ENCODE data around the gene SRD5A3.
"Not testable (repeated sequence)": the region's sequence is repeated elsewhere in the genome, so short reads cannot be mapped to it uniquely, and the experiment has no call there.

SRD5A3 gene

DNA sequence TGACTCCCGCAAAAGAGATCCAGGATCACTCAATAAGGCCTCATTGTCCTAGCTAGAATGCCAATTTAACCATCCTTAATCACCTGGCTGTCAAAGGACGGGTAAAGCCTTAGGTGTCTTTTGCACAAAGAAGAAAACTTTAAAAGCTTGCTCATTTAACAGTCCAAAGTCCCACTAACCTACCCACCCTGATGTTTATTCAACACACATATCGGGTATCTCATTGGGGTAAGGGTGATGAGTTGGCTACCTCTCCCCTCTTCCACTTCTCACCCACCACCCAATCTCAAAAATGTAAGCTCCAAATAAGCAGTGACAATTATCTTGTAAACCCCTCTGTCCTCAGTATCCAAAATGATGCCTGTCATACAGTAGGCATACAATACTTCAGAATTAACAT, 988 bp upstream of the SRD5A3 start:
- WGBS, 2 experiments: 79 to 84% methylated on average over 2 to 3 of the region's 3 CpGs
- Histone ChIP-seq H3K27me3 (ENCODE audit: control insufficient read depth, insufficient read depth, low read length, poor library complexity, severe bottlenecking) (no peaks in the 10 kb centered on the region), H3K4me3 (ENCODE audit: insufficient read depth, low read depth, low read length) (no peak overlapping the region)

DNA sequence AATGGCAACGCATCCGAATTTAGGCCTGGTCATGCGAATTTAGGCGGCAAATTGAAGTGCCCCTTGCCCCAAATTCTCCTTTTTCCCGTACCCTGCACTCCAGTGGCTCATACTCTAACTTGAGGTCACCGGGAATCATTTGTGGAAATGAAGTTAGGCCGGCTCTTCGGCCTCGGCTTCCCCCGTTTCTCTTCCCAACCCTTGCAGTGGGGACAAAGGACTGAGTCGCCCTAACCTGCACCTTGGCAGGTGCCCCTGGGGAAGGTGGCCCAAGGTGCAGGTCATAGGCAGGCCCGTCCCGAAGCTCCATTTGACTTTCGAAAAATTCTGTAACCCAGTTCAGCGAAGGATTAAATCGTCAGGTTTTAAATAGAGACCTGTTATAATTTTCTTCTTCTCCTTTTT, 811 bp downstream of the SRD5A3 start:
- Histone ChIP-seq H3K4me1 (ENCODE audit: control insufficient read depth, insufficient read depth, low read length) (peaks cover 3% of the 10 kb centered on the region), H3K36me3 (ENCODE audit: control insufficient read depth, insufficient read depth, low read length) (no peaks in the 10 kb centered on the region), H3K9me3 (ENCODE audit: control insufficient read depth, low read length) (no peaks in the 10 kb centered on the region), H3K4me3 (ENCODE audit: insufficient read depth, low read depth, low read length) (peak overlapping the region; percentile 56), H3K27ac (ENCODE audit: insufficient read depth, low read depth, low read length, poor library complexity, severe bottlenecking) (peak overlapping the region; percentile 76), H3K27me3 (ENCODE audit: control insufficient read depth, insufficient read depth, low read length, poor library complexity, severe bottlenecking) (no peaks in the 10 kb centered on the region)
- 40% methylated on average over 16 of the region's 16 CpGs for WGBS, 2 experiments

More for the DNA sequence above, 988 bp upstream of the SRD5A3 start:
- Histone ChIP-seq H3K4me1 (ENCODE audit: control insufficient read depth, insufficient read depth, low read length) (peaks cover 3% of the 10 kb centered on the region), H3K36me3 (ENCODE audit: control insufficient read depth, insufficient read depth, low read length) (no peaks in the 10 kb centered on the region), H3K27ac (ENCODE audit: insufficient read depth, low read depth, low read length, poor library complexity, severe bottlenecking) (no peak overlapping the region), H3K9me3 (ENCODE audit: control insufficient read depth, low read length) (no peaks in the 10 kb centered on the region)

DNA sequence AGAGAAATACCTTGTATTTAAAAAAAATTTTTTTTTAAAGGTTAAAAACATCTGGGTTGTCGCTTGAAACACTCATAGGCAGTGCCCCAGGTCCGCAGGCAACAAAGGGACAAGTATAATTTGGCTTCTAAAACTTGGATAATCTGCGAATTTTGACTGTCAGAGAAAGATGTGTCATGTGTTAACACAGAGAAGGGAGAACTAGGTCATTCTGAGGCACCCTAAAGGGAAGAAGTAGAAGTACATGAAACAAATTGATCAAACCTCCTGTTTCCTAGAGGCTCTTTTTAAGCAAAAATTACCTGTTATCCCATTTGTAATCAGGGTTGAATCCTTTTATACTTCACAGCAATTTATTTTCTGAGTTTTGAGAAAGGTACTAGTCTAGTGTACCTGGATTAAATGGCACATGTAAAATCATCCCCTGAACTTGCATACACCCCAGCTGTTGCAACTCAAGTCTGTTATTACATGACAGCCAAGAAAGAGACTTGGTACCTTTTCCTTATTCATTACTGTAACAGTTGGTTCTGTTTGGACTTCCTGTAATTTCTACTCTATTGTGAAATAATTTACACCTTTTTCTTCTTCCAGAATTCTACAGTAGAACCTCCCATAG, 1.7 kb downstream of the SRD5A3 start:
- Histone ChIP-seq H3K27ac (ENCODE audit: insufficient read depth, low read depth, low read length, poor library complexity, severe bottlenecking) (no peak overlapping the region), H3K27me3 (ENCODE audit: control insufficient read depth, insufficient read depth, low read length, poor library complexity, severe bottlenecking) (no peaks in the 10 kb centered on the region), H3K36me3 (ENCODE audit: control insufficient read depth, insufficient read depth, low read length) (no peaks in the 10 kb centered on the region), H3K9me3 (ENCODE audit: control insufficient read depth, low read length) (no peaks in the 10 kb centered on the region), H3K4me1 (ENCODE audit: control insufficient read depth, insufficient read depth, low read length) (peaks cover 3% of the 10 kb centered on the region), H3K4me3 (ENCODE audit: insufficient read depth, low read depth, low read length) (no peak overlapping the region)
- 94 to 97% methylated on average over 3 of the region's 3 CpGs for WGBS, 2 experiments

DNA sequence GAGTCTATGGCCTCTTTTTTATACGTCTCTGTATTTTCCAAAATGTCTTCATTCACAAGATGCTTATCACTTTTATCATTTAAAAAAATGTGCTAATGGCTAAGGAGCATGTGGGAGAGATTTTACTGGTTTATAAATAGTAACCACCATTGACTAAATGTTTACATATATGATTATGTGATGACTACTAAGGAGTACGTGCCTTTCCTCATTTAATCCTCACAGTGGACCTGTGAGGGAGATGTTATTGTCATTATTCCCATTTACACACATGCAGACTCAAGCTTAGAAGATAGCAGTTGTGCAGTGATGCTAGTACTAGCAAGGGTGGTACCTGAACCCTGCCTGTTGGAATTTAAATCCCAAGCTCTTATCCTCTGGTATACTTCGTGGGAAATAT, 2.4 kb downstream of the SRD5A3 start:
- no peaks in the 10 kb centered on the region for H3K27me3 ChIP-seq (ENCODE audit: control insufficient read depth, insufficient read depth, low read length, poor library complexity, severe bottlenecking)
- no peaks in the 10 kb centered on the region for H3K36me3 ChIP-seq (ENCODE audit: control insufficient read depth, insufficient read depth, low read length)
- H3K27ac ChIP-seq (ENCODE audit: insufficient read depth, low read depth, low read length, poor library complexity, severe bottlenecking): no peak overlapping the region
- 85 to 100% methylated on average over 1 to 2 of the region's 3 CpGs for WGBS, 2 experiments
- H3K4me1 ChIP-seq (ENCODE audit: control insufficient read depth, insufficient read depth, low read length): peaks cover 3% of the 10 kb centered on the region
- no peaks in the 10 kb centered on the region for H3K9me3 ChIP-seq (ENCODE audit: control insufficient read depth, low read length)
- H3K4me3 ChIP-seq (ENCODE audit: insufficient read depth, low read depth, low read length): no peak overlapping the region

DNA sequence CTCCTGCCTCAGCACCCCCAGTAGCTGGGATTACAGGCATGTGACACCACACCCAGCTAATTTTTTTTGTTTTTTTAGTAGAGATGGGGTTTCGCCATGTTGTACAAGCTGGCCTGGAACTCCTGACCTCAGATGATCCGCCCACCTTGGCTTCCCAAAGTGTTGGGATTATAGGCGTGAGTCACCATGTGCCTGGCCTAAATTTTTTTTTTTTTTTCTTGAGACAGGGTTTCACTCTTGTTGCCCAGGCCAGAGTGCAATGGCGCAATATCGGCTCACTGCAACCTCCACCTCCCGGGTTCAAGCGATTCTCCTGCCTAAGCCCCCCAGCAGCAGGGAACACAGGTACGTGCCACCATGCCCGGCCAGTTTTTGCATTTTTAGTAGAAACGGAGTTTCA, 4.8 kb downstream of the SRD5A3 start:
- not testable (repeated sequence) for H3K27ac ChIP-seq (ENCODE audit: insufficient read depth, low read depth, low read length, poor library complexity, severe bottlenecking); H3K9me3 ChIP-seq (ENCODE audit: control insufficient read depth, low read length); H3K4me1 ChIP-seq (ENCODE audit: control insufficient read depth, insufficient read depth, low read length); H3K4me3 ChIP-seq (ENCODE audit: insufficient read depth, low read depth, low read length); H3K27me3 ChIP-seq (ENCODE audit: control insufficient read depth, insufficient read depth, low read length, poor library complexity, severe bottlenecking); H3K36me3 ChIP-seq (ENCODE audit: control insufficient read depth, insufficient read depth, low read length)
- WGBS, 2 experiments: 92 to 95% methylated on average over 10 of the region's 10 CpGs

DNA sequence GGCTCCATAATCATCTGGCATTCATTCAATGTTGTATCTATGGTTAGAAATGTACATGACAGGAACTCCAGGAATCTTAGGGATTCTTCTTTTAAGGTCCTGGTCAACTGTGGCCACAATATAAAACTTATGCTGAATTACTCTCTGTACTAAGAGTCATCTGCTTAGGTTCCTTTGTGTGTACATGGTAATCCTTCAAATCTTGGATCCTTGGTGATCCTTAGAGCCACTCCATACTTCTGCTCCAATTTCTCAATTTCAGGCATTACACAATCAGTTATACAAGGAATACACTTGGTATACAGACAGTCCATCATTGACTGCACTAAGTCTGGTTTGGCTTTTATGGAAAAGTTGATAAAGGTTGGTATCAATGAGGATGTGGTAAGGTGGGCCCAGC, 5.8 kb downstream of the SRD5A3 start:
- Histone ChIP-seq H3K4me1 (ENCODE audit: control insufficient read depth, insufficient read depth, low read length) (peaks cover 2% of the 10 kb centered on the region), H3K36me3 (ENCODE audit: control insufficient read depth, insufficient read depth, low read length) (no peaks in the 10 kb centered on the region), H3K27ac (ENCODE audit: insufficient read depth, low read depth, low read length, poor library complexity, severe bottlenecking) (no peak overlapping the region), H3K9me3 (ENCODE audit: control insufficient read depth, low read length) (no peaks in the 10 kb centered on the region), H3K27me3 (ENCODE audit: control insufficient read depth, insufficient read depth, low read length, poor library complexity, severe bottlenecking) (no peaks in the 10 kb centered on the region), H3K4me3 (ENCODE audit: insufficient read depth, low read depth, low read length) (no peak overlapping the region)

DNA sequence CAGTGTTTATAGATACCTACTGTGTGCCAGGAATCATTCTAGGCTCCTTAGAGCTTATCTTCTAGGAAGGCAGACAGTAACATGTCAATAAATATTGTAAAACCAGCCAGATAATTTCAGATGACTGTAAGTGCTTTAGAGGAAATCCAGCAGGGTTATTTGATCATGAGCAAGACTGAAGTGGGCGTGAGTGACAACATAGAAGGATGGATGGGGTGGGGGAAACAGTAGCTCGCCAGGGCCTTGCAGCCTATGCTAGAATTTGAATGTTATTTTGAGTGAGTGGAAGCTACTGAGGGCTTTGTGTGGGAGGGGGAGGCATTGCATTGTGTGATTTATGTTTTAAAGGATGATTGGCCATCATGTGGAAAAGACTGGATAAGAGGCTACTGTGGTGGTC, 6.7 kb downstream of the SRD5A3 start:
- 93 to 94% methylated on average over 2 of the region's 2 CpGs for WGBS, 2 experiments
- H3K4me1 ChIP-seq (ENCODE audit: control insufficient read depth, insufficient read depth, low read length): no peaks in the 10 kb centered on the region
- no peak overlapping the region for H3K4me3 ChIP-seq (ENCODE audit: insufficient read depth, low read depth, low read length)
- no peaks in the 10 kb centered on the region for H3K36me3 ChIP-seq (ENCODE audit: control insufficient read depth, insufficient read depth, low read length)
- H3K27ac ChIP-seq (ENCODE audit: insufficient read depth, low read depth, low read length, poor library complexity, severe bottlenecking): no peak overlapping the region
- H3K9me3 ChIP-seq (ENCODE audit: control insufficient read depth, low read length): no peaks in the 10 kb centered on the region
- H3K27me3 ChIP-seq (ENCODE audit: control insufficient read depth, insufficient read depth, low read length, poor library complexity, severe bottlenecking): no peaks in the 10 kb centered on the region

DNA sequence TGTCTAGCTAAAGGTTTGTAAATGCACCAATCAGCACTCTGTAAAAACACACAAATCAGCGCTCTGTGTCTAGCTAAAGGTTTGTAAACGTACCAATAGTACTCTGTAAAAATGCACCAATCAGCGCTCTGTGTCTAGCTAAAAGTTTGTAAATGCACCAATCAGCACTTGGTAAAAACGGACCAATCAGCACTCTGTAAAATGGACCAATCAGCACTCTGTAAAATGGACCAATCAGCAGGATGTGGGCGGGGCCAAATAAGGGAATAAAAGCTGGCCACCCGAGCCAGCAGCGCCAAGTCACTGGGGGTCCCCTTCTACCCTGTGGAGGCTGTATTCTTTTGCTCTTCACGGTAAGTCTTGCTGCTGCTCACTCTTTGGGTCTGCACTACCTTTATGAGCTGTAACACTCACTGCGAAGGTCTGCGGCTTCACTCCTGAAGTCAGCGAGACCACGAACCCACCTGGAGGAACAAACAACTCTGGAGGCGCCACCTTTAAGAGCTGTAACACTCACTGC, 7.2 kb downstream of the SRD5A3 start:
- not testable (repeated sequence) for H3K4me1 ChIP-seq (ENCODE audit: control insufficient read depth, insufficient read depth, low read length); H3K4me3 ChIP-seq (ENCODE audit: insufficient read depth, low read depth, low read length); H3K27me3 ChIP-seq (ENCODE audit: control insufficient read depth, insufficient read depth, low read length, poor library complexity, severe bottlenecking); H3K9me3 ChIP-seq (ENCODE audit: control insufficient read depth, low read length); H3K27ac ChIP-seq (ENCODE audit: insufficient read depth, low read depth, low read length, poor library complexity, severe bottlenecking); H3K36me3 ChIP-seq (ENCODE audit: control insufficient read depth, insufficient read depth, low read length)
- 89 to 90% methylated on average over 13 of the region's 13 CpGs for WGBS, 2 experiments

DNA sequence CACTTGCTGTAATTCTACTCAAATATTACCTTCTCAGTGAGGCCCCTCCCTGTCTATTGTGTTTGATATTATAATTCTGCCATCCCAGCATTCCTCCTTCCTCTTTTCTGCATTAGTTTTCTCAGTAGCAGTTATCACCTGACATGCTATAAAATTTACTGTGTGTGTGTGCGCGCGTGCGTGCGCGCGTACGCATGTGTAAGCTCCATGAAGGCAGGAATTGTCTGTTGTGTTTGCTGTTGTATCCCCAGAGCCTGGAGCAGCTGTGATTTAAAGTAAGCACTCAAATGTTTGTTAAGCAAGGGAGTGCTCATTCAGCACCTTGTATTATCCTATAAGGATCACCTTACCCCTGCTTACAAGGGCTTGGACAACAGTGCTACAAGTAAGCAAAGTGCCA, 8.6 kb downstream of the SRD5A3 start:
- Histone ChIP-seq H3K36me3 (ENCODE audit: control insufficient read depth, insufficient read depth, low read length) (no peaks in the 10 kb centered on the region), H3K27me3 (ENCODE audit: control insufficient read depth, insufficient read depth, low read length, poor library complexity, severe bottlenecking) (no peaks in the 10 kb centered on the region), H3K27ac (ENCODE audit: insufficient read depth, low read depth, low read length, poor library complexity, severe bottlenecking) (no peak overlapping the region), H3K9me3 (ENCODE audit: control insufficient read depth, low read length) (no peaks in the 10 kb centered on the region), H3K4me3 (ENCODE audit: insufficient read depth, low read depth, low read length) (no peak overlapping the region), H3K4me1 (ENCODE audit: control insufficient read depth, insufficient read depth, low read length) (no peaks in the 10 kb centered on the region)
- 85 to 90% methylated on average over 8 of the region's 8 CpGs for WGBS, 2 experiments

DNA sequence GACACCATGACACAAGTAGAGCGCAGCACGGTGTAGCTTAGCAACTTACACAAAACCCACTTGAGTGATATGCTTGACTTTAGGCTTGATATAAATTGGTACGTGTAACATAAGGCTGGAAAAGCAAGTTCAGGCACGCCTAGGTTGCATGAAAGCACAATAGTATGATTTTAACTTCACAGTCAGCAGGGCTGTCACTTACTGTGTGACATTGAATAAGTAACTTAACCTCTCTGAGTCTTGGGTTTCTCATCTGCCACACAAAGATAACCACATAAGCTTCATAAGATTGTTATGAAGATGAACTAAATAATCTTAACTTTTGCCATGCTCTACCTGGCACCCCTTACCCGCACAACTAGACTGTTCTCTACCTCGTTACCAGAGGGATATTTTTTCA, 9.5 kb downstream of the SRD5A3 start:
- Histone ChIP-seq H3K27ac (ENCODE audit: insufficient read depth, low read depth, low read length, poor library complexity, severe bottlenecking) (no peak overlapping the region), H3K9me3 (ENCODE audit: control insufficient read depth, low read length) (no peaks in the 10 kb centered on the region), H3K27me3 (ENCODE audit: control insufficient read depth, insufficient read depth, low read length, poor library complexity, severe bottlenecking) (no peaks in the 10 kb centered on the region), H3K36me3 (ENCODE audit: control insufficient read depth, insufficient read depth, low read length) (no peaks in the 10 kb centered on the region), H3K4me3 (ENCODE audit: insufficient read depth, low read depth, low read length) (no peak overlapping the region), H3K4me1 (ENCODE audit: control insufficient read depth, insufficient read depth, low read length) (no peaks in the 10 kb centered on the region)
- WGBS, 2 experiments: 65 to 76% methylated on average over 4 to 5 of the region's 6 CpGs

DNA sequence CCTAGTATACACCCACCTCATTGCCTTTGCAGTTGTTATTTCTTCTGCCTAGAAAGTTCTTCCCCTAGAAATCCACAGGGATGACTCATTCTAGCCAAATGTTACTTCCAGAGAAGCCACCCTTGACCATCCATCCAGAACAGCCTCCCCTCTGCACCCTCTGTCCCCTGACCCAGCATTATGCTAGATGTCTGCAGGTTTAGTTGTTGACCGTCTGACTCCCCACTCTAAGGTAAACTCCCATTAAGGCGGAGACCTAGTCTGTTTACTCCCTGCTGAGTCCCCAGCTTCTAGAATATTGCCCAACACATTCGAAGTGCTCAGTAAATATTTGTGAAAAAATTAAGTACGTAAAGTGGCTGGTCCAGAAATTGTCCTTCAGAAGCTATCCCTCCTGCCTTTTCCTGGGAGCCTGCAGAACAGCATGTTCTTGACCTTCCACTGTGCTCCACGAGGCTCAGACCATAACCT, 11.0 kb downstream of the SRD5A3 start:
- Histone ChIP-seq H3K27ac (ENCODE audit: insufficient read depth, low read depth, low read length, poor library complexity, severe bottlenecking) (no peak overlapping the region), H3K9me3 (ENCODE audit: control insufficient read depth, low read length) (no peaks in the 10 kb centered on the region), H3K27me3 (ENCODE audit: control insufficient read depth, insufficient read depth, low read length, poor library complexity, severe bottlenecking) (no peaks in the 10 kb centered on the region), H3K4me3 (ENCODE audit: insufficient read depth, low read depth, low read length) (no peak overlapping the region), H3K36me3 (ENCODE audit: control insufficient read depth, insufficient read depth, low read length) (no peaks in the 10 kb centered on the region), H3K4me1 (ENCODE audit: control insufficient read depth, insufficient read depth, low read length) (no peaks in the 10 kb centered on the region)
- 96% methylated on average over 5 of the region's 5 CpGs for WGBS, 2 experiments
